ENCODE data around the gene KLHL17.

DNA sequence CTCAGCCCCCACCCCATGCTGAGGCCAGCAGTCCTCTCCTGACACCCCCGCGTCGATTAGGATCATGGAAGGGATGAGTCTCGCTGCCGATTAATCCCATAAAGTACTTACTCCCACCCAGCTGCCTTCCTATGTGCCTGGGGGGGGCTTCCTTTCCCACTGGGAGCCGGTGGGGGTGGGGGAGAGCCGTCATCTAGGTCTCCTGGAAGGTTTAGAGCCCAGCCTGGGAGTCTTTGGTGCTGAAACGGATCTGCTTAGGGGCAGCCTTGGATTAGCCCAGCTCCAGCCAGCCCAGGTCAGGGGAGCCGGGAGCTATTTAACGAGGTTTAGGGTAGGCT lies 26.8 kb upstream of the KLHL17 start:
- TF ChIP-seq POLR2AphosphoS5 (IDR thresholded peaks at IDR 0.05; ENCODE audit: insufficient read depth in 1 of 2, low read depth in 1 of 2), result no peak
- TF ChIP-seq POLR2A (IDR thresholded peaks at IDR 0.05), result no peak

Data from vagina (tissue), 2 donors.